Kidney (tissue), 14 donors: ENCODE data around the gene LATS2. TPM values are rescaled to one million over a fixed set of nuclear protein-coding genes. Genes with fewer than 3 reads are reported as not detected.
"Not testable (repeated sequence)": the region's sequence is repeated elsewhere in the genome, so short reads cannot be mapped to it uniquely, and the experiment has no call there.

Experiments used
- DNase-seq, 5 donors: peaks; one replicate each; pipeline ENCODE4 v3.0.0-alpha.2; 2013 to 2020
- FAIRE-seq: peaks from 2 replicates; lab custom pipeline; 2012; peaks lifted over from hg19 to GRCh38; lab: Jason Lieb, UNC
- H3K27ac ChIP-seq, 2 donors: one replicate each; pipeline ENCODE4 v1.7.0; 2013; ENCODE audit warnings: low read depth in 2 of 2, low read length in 2 of 2, inconsistent platforms in 1 of 2
- H3K27me3 ChIP-seq: one replicate; pipeline ENCODE4 v1.7.1; 2013; ENCODE audit warnings: low read length, inconsistent platforms; ENCODE audit not compliant: control insufficient read depth, insufficient read depth
- H3K36me3 ChIP-seq, 3 donors: one replicate each; pipeline versions ENCODE4 v1.7.0 to v1.7.1; 2013; ENCODE audit warnings: low read length in 3 of 3, control low read depth in 1 of 3, inconsistent platforms in 1 of 3; ENCODE audit not compliant: insufficient read depth in 3 of 3, control insufficient read depth in 2 of 3
- H3K4me1 ChIP-seq, 3 donors: one replicate each; pipeline versions ENCODE4 v1.7.0 to v1.7.1; 2013; ENCODE audit warnings: low read length in 3 of 3, inconsistent platforms in 1 of 3, low read depth in 1 of 3; ENCODE audit not compliant: control insufficient read depth in 2 of 3, insufficient read depth in 2 of 3
- H3K4me3 ChIP-seq, 3 donors: one replicate each; pipeline versions ENCODE4 v1.7.0 to v1.8.1; 2013; ENCODE audit warnings: low read length in 3 of 3, control low read depth in 1 of 3, inconsistent platforms in 1 of 3
- H3K9ac ChIP-seq, 3 donors: one replicate each; pipeline versions ENCODE4 v1.7.0 to v1.7.1; 2013; ENCODE audit warnings: low read length in 3 of 3, control low read depth in 1 of 3, inconsistent platforms in 1 of 3
- H3K9me3 ChIP-seq, 3 donors: one replicate each; pipeline versions ENCODE4 v1.7.0 to v1.7.1; 2013; ENCODE audit warnings: low read length in 3 of 3, control low read depth in 1 of 3, inconsistent platforms in 1 of 3; ENCODE audit not compliant: control insufficient read depth in 2 of 3, insufficient read depth in 1 of 3
- intact Hi-C: fragments of 100-400 bp; cut with DNase I; formaldehyde crosslinking; loops from one replicate; pipeline ENCODE4 v1.11.1; 2022
- polyA plus RNA-seq: library from polyadenylated mRNA; stranded (reverse); fragments of 350-450 nt; fragmentation: Illumina TruSeq; extraction: RNeasy Lipid Tissue Mini Kit (QIAGEN cat#74804); gene quantifications from one replicate; pipeline ENCODE4 v1.2.3, GENCODE V29; 2014; ENCODE audit warnings: low read depth, low replicate concordance; ENCODE audit not compliant: insufficient read depth
- total RNA-seq: library from RNA; stranded (reverse); fragmentation: NEBNext Ultra II Directional; extraction: Animal tissue kit (Norgen Biotek cat#: 25700); gene quantifications from one replicate; pipeline ENCODE4 v1.2.1, GENCODE V29; 2021
- TF ChIP-seq, protein P1 (sequence below): IDR thresholded peaks from 3 replicates; pipeline ENCODE4 v1.5.1; 2012; ENCODE audit warnings: mild to moderate bottlenecking, moderate library complexity, borderline replicate concordance; ENCODE audit not compliant: insufficient read depth; ENCODE audit errors: extremely low read depth
- donor health status: control.
- donor health status: control.
- donor health status: control.
- donor health status: control.
- donor health status: control.
- donor health status: DM: yes; HTN: yes; CAD: no.
- donor health status: Normal renal cell carcinoma (clear cell type).

The LATS2 gene
- total and polyA plus RNA-seq, 2 donors from 2014 or later = 5.5 to 26.3 TPM

DNA sequence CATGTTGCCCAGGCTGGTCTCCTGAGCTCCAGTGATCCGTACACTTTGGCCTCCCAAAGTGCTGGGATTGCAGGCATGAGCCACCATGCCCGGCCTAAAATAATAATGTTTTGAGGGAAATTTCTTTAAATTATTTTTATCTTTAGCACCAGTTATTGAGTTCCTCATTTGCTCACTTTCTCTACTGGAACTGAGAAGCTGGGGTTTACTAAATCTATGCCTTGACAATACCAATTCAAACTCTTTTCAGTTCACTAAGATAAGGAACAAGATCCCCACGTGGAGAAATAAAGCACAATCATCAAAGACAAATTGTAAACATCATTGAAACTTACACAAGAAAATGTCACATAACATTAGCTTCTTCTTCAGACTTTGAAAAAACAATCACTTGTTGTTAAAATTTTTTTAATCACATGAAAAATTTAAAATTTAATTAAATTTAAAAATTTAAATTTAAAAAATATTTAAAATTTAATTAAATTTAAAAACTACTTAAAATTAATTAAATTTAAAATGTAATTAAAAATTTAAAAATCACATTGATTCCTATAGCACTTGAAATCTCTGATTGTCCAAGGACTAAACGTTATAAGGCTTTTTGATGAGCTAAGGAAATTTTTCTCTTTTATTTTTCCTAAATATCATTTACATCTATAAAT, 133.7 kb downstream of the LATS2 start:
- intact Hi-C loops = no loop called here
- Histone ChIP-seq H3K4me3 (no peak overlapping the region), H3K36me3 (no peaks in the 10 kb centered on the region), H3K9ac (no peak overlapping the region), H3K4me1 (no peaks in the 10 kb centered on the region), H3K27ac (no peak overlapping the region), H3K9me3 (no peaks in the 10 kb centered on the region), H3K27me3 (no peaks in the 10 kb centered on the region)
- peak; percentile 98 for FAIRE-seq
- TF ChIP-seq, protein P1, sequence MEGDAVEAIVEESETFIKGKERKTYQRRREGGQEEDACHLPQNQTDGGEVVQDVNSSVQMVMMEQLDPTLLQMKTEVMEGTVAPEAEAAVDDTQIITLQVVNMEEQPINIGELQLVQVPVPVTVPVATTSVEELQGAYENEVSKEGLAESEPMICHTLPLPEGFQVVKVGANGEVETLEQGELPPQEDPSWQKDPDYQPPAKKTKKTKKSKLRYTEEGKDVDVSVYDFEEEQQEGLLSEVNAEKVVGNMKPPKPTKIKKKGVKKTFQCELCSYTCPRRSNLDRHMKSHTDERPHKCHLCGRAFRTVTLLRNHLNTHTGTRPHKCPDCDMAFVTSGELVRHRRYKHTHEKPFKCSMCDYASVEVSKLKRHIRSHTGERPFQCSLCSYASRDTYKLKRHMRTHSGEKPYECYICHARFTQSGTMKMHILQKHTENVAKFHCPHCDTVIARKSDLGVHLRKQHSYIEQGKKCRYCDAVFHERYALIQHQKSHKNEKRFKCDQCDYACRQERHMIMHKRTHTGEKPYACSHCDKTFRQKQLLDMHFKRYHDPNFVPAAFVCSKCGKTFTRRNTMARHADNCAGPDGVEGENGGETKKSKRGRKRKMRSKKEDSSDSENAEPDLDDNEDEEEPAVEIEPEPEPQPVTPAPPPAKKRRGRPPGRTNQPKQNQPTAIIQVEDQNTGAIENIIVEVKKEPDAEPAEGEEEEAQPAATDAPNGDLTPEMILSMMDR = no peak
- no peak for DNase-seq

DNA sequence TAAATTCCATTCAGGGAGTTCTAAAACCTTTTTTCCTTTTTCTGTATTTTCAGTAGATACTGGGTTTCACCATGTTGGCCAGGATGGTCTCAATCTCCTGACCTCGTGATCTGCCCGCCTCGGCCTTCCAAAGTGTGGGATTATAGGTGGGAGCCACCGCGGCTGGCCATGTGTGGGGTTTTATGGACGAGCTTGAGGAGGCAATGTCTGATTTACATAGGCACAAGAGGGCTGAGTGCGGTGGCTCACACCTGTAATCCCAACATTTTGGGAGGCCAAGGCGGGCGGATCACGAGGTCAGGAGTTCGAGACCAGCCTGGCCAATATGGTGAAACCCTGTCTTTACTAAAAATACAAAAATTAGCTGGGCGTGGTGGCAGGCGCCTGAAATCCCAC, 136.0 kb downstream of the LATS2 start:
- H3K27me3 ChIP-seq, H3K36me3 ChIP-seq, FAIRE-seq, H3K9ac ChIP-seq, H3K4me1 ChIP-seq, H3K27ac ChIP-seq, intact Hi-C loops, H3K9me3 ChIP-seq, H3K4me3 ChIP-seq, DNase-seq: not testable (repeated sequence)

DNA sequence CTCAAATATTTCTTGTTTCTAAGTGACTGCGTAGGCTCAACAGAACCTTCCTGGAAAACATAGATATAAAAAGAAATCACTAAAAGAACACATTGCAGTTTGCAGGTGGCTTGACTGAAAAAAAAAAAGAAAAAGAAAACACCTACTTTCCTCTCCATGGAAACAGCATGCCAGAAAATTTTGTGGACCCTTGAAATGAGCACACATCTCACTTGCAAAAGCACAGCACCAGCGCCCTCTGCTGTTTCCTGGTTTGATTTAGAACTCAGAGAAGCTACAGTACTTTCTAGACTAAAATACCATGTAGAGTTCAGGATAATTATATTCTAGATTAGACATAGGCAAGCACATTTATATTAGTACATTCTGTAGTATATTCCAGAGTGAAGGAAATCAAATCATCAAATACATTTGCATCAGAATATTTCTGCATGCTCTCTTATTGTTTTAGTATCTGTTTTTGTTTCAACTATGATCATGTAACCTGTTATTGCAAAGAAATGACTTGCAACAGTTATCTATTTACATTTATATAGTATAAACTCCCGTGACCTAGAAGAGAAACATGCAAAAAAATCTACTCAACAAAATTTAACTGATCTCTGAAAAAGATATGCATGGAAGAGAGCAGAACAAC, 136.5 kb downstream of the LATS2 start:
- no peaks in the 10 kb centered on the region for H3K36me3 ChIP-seq

DNA sequence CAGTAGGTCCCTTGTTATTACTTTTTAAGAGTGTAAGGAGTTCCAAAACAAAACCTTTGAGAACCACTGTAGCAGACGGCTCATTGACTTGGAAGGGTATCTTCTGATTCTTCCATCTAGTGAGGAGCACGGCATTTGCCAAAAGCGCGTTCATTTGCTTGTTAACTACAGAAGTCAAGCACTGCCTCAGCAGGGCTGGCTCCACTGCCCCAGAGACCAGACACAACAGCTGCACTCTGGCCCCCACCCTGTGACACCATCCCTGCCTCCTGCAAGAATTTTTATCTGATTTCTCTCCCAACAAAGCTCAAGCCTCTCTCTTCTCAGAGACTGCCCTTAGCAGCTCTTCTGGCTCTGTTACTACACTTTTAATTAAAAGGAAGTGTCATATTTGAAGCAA, 138.1 kb downstream of the LATS2 start:
- FAIRE-seq (no peak), DNase-seq (no peak)
- H3K27me3 ChIP-seq = no peaks in the 10 kb centered on the region
- H3K9ac ChIP-seq = no peak overlapping the region
- intact Hi-C loops = no loop called here
- TF ChIP-seq, protein P1 = no peak
- H3K36me3 ChIP-seq = no peaks in the 10 kb centered on the region
- H3K4me3 ChIP-seq = no peak overlapping the region
- no peaks in the 10 kb centered on the region for H3K9me3 ChIP-seq
- no peak overlapping the region for H3K27ac ChIP-seq
- no peaks in the 10 kb centered on the region for H3K4me1 ChIP-seq

More for the DNA sequence above, 136.5 kb downstream of the LATS2 start:
- Histone ChIP-seq H3K27ac (no peak overlapping the region), H3K27me3 (no peaks in the 10 kb centered on the region), H3K4me3 (no peak overlapping the region), H3K9ac (no peak overlapping the region), H3K4me1 (no peaks in the 10 kb centered on the region), H3K9me3 (no peaks in the 10 kb centered on the region)
- intact Hi-C loops = no loop called here
- TF ChIP-seq, protein P1 = peak; percentile 66
- DNase-seq (peak in 4 of 5 donors; percentile 80 to 96 (median 91)), FAIRE-seq (peak; percentile 70)
